Superior temporal gyrus (tissue), 1 donor: ENCODE results near the gene ZNRF4.
A peak's percentile ranks its signal among the peaks of the same experiment; 100 is the strongest.
"Not testable (repeated sequence)": the region's sequence is repeated elsewhere in the genome, so short reads cannot be mapped to it uniquely, and the experiment has no call there.

Source experiments
- DNase-seq: peaks from one replicate; pipeline ENCODE4 v3.0.0-alpha.2; 2016; ENCODE audit errors: extremely low spot score

ZNRF4 gene, protein sequence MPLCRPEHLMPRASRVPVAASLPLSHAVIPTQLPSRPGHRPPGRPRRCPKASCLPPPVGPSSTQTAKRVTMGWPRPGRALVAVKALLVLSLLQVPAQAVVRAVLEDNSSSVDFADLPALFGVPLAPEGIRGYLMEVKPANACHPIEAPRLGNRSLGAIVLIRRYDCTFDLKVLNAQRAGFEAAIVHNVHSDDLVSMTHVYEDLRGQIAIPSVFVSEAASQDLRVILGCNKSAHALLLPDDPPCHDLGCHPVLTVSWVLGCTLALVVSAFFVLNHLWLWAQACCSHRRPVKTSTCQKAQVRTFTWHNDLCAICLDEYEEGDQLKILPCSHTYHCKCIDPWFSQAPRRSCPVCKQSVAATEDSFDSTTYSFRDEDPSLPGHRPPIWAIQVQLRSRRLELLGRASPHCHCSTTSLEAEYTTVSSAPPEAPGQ

DNA sequence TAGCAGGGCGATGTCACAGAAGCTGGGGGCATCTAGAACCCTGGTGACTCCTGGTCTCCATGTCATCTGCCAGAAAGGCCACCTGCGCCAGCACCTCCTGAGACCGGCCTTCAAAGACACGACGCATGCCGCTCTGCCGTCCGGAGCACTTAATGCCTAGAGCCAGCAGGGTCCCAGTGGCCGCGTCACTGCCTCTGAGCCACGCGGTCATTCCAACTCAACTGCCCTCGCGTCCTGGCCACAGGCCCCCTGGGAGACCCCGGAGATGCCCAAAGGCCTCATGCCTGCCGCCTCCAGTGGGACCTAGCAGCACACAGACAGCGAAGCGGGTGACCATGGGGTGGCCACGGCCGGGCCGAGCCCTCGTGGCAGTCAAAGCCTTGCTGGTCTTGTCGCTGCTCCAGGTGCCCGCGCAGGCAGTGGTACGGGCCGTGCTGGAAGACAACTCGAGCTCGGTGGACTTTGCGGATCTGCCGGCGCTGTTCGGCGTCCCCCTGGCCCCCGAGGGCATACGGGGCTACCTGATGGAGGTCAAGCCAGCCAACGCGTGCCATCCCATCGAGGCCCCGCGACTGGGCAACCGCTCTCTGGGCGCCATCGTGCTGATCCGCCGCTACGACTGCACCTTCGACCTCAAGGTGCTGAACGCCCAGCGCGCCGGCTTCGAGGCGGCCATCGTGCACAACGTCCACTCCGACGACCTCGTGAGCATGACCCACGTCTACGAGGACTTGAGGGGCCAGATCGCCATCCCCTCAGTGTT is at the start of gene ZNRF4:
TSS of gene ZNRF4 (plus strand) at position 51 of the 763 bp plus-strand sequence. CDS start at position 126, 75 bp downstream.
- no peak for DNase-seq

DNA sequence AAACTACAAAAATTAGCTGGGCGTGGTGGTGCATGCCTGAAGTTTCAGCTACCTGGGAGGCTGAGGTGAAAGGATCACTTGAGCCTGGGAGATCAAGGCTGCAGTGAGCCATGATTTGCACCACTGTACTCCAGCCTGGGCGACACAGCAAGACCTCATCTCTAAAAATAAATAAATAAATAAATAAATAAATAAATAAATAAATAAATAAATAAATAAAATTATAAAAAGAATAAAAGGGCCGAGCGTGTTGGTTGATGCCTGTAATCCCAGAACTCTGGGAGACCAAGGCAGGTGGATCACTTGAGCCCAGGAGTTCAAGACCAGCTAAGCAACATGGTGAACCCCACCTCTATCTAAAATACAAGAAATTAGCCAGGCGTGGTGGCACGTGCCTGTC is 49.0 kb upstream of the ZNRF4 start:
- DNase-seq: not testable (repeated sequence)

DNA sequence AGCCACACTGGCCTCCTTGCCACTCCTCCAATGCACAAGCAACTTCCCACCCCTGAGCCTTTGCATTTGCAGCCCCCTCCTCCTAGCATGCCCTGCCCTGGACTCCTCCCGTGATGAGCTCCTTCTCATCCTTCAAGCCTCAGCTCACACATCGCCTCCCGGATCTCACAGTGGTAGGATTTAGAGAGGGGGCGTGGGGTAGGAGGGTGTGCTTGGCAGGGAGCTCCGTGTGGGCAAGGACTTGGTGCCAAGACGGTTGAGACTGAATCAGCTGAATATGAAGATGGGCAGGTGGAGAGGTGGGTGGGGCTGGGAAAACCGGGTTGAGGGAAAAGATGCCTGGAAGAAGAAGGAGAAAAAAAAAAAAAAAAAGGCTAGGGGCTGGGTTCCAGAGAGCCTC is 48.4 kb upstream of the ZNRF4 start:
- DNase-seq: peak; percentile 13

DNA sequence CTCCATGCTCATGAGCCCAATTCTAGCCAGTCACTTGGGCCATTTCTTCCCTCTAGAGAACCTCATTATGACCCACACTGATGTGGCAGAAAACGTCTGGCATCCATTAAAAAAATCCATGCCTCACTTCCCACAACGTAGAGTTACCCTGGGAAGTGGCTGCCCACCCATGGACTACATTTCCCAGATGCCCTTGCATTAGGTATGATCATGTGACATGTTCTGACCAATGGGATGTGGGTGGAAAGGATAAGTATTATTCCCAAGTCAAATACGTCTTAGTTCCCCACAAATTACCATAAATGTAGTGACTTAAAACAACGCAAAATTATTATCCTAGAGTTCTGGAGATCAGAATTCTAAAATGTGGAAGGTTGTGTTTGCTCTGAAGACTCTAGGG is 47.9 kb upstream of the ZNRF4 start:
- DNase-seq: peak; percentile 62

DNA sequence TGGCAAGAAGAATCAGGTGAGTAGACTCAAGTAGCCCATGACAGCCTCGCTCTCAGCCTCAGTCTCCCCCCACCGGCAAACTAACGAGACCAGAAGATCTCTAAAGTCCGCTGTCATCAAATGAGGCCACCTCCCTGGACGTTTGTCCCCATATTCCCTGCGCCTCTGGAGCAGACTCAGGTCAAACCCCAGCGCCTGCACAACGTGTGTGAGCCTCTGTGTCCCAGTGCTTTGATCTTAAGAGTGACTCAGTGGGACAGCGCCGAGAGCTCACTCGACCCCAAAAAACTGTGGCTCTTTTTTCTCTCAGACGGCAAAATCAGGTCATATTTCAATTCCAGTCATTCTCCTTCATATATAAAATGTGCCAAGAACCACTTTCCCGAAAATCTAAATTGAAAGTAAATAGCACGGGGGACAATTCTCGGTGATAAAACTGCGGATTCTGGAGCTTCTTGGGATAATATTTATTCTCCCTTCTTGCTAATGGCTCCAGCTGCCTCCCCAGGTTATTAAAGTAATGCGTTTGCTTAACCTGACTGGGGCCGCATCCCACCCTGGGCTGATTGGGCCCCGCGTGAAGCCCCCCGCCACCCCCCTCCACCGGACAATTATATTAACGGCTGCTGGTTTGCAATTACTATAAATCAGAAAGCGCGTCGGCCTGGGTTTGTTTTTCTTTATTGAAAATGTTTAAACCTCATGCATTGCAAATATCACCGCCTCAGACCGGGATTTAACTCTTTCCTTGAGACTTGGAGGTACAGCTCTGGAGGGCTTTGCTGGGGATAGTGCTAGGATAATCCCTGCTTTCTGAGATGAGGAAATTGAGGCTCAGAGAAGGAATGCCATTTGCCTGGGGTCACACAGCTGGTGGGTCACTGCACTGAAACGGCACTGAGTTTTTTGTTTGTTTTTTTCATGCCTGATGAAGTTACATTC is 37.5 kb upstream of the ZNRF4 start:
- DNase-seq: no peak

DNA sequence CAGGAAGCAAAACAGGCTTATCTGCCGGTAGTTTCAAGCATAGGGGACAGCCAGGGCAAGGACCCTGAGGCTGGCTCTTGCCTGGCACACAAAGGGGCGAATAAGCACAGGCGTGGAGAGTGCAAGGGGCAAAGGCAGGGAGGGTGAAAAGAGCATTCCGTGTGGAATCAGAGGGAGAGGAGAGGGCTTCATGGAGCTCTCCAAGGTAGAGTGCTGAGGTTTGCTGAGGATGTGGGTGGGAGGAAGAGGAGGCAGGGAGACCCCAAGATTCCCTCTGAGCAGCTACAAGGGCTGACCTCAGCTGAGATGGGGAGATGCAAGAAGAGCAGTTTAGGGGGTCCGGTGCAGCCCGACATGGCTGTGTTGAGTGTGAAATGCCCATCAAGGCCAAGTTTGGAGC is 36.5 kb upstream of the ZNRF4 start:
- DNase-seq: no peak

DNA sequence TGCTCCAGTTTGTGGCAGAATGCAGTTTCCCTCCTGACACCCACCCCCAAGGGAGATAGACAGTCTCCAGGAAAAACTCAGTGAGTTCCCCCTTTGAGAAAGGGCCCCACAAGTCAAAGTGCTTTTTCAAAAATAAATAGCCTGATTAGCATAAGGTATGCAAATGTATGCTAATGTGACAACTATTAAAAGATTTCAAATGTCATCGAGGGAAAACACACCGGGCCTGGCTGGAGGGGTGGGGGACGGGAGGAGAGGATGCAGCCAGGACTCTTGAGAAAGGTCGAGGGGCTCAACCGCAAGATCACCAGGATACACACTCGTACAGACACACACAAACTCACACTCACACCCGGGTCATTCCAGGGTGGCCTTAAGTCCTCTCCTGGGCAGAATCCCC is 34.3 kb upstream of the ZNRF4 start:
- DNase-seq: no peak

DNA sequence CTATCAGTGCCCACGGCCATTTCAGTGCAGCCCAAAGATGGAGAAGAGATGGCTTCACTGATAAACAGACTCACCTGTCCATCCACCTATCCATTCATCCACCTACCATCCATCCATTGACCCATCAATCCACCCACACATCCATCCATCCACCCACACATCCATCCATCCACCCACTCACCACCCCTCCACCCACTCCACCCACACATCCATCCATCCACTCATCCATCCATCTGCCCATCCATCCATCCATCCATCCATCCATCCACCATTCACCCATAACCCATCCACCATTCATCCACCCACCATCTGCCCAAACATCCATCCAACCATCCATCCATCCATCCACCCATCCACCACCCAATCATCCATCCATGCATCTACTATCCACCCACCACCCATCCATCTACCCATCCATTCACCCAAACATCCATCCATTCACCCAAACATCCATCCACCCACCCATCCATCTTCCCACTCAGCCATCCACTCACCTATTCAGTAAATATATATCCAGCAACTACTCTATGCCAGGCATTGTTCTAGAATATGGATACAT is 31.6 kb upstream of the ZNRF4 start:
- DNase-seq: no peak

DNA sequence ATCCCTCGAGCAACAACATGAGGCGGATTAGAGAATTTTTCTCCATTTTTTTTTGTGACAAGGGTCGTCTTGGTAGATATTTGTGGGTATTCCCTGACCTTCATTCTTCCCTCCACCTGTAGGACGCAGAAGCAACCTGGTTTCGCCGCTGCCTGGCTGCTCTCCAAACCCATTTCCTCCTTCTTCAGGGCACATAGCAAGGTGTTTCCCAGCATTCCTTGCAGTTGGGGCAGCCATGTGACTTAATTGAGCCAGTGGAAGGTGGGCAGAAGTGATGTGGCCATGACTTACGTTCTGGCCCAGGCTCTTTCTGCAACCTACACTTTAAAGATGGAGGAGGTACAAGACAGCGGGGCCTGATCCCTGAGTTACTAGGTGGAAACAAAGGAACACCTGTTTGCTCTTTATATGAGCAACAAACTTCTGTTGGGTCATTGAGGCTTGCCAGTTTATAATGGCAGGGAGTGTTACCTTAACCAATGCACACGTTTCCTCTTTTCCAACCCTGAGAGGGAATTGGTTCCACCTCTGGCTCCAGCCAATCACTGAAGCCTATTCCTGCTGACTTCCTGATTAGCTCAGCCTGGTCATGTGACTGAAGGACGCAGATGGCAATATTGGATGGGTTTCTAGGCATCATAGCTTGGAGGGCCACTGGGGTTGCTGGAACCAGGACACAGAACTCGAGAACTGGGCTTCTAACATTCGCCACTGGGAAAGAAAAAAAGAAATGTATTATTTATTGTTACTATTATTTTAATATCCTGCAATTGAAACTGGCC is 30.8 kb upstream of the ZNRF4 start:
- no peak for DNase-seq

DNA sequence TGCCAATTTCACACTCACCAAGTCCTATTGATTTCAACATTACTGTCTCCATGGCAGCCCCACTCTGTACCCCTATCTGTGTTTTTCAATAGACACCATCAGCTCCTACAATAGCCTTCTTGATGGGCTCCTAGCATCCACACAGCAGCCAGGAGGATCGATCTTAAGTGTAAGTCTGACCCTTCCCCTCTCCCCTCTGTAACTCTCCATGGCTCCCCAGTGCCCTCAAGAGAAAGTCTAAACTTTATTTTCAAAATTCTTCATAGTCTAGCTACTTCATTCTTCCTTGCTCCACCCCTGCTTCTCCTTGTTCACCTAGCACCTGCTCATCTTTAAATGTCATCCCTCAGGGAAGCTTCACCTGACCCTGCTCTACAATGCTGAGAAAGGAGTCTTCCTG is 30.0 kb upstream of the ZNRF4 start:
- DNase-seq: no peak

DNA sequence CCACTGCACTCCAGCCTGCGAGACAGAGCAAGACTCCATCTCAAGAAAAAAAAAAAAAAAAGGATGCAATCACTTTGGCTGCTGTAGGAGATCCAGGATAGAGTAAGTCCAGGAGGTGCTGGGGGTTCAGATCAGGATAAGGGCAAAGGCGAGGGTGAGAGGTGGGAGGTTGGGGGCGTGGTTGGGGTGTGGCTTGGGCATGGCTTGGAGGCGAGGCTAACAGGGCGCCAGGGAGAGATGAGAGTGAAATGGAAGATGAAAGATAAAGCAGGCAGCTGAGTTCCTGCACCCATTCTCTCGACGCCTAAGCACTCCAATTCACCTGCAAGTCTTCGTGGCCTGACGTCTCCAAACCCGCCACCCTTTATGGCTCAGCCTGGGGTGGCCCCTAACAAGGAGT is 25.0 kb upstream of the ZNRF4 start:
- DNase-seq: no peak

DNA sequence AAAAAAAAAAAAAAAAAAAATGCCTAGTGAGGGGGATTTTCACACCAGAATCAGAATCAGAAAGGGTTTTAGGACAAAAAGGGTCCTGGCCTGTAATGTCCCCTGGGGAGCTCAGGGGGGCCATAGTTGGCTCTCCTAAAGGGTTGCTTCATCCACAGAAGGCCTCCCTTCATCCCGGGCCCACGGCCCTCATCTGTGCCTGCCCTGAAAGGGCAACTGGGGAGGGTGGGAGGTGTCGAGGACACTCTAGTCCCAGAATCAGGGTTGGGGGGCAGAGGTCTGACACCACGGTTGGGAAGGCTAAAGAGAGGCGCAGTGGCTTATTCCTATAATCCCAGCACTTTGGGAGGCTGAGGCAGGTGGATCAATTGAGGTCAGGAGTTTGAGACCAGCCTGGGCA is 22.5 kb upstream of the ZNRF4 start:
- no peak for DNase-seq

DNA sequence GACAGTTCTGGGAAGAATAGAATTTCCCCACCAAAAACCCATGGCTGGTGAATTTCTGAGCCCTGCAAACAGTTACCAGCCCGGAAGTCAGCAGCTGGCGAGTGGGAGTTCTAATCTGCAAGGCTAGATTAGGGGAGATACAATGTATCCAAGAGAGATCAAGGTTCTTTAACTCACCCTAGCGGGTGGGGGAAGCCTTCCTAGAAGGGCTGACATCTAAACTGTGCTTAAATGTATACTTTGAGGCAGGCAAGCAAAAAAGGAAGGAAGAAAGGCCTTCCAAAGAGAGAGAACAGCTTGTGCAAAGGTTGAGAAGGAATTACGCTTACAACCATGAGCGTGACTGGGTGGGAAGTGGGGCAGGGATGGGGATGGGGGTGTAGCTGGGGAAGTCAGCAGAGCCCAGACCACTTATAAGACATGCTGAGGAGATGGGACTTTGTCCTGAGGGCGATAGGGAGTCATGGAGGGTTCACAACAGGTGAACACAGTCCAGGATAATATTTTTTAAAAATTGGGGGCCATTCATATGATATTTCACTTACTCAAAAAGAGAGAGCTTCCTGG is 20.8 kb upstream of the ZNRF4 start:
- no peak for DNase-seq

DNA sequence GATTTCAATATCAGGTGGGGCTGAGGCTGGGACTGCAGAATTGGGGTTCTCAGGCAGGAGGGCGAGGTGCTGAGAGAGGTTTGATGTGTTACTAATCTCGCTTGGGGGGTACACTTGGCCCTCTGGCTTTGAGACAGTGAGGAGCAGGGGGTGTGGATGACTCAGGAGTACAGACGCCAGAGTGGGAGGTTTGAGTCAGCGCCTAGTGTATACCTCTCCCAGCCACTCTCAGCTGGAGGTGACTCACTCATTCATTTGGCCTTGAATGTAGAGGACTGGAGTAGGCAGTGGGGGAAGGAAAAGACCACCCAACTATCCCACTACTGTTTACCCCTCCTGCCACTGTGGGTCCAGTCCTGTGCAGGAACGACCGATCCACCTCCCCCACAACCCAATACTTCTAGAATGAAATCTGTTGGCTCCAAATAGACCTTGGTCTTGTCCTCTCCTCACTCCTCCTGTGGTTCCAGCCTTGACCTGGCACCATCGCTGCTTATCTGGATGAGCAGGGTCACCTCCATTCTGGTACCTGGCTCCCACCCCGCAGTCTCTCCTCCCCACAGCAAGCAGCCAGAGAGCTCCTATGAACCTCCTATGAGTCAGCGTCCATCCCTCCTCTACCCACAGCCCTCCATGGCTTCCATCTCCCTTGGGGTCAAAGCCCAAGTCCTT is 20.1 kb upstream of the ZNRF4 start:
- peak; percentile 34 for DNase-seq

DNA sequence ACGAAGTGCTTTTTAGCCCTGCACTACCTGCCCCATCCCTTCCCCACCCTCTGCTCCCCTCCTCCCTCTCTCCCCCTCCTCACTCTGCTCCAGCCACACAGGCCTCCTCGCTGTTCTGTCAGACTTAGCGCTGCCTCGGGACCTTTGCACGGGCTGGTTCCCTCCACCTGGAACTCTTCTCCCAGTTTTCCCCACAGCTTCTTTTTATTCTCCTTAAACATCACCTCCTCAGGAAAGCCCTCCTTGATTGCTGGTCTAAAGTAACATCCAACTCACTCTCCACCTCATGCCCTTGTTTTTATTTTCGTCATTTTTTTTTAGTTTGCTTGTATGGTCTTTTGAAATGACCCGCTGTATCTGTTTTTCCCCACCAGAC is 19.6 kb upstream of the ZNRF4 start:
- no peak for DNase-seq

DNA sequence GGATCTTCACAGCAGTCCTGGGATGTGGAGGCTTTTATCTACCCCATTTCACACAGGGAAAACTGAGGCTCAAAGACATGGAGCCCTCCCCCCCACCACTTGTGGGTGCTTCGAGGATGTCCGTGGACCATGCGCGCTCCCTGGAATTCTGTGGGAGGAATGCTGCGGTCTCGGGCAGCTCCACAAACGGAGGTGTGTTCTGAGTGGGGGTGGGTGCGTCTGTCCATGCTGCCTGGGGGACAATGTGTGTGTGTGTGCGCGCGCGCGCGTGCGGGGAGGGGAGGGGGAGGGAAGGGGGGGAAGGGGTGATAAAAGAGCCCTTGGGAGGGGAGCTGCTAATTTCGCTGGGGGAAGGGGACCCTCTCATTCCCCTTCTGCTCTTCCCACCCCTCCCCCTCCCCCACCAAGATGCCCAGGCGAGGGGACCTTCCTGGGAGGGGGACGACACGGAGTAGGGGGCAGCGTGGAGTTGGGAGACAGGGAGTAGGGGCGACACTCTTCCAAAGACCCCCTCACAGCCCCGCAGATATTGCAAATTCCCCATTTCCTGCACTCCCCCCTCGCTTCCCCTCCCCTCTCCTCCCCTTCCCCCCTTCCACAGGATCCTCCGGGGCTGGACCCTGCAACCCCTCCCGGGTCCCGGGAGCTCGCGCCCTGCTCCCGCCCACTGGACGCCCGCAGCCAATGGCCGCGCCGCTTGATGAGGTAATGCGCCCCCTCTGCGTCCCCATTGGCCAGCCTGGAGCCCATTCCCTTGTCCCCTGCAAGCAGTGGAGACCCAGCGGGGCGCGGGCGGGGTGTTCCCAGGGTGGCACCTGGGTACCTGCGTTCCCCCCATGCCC is 18.9 kb upstream of the ZNRF4 start:
- peak; percentile 55 for DNase-seq

DNA sequence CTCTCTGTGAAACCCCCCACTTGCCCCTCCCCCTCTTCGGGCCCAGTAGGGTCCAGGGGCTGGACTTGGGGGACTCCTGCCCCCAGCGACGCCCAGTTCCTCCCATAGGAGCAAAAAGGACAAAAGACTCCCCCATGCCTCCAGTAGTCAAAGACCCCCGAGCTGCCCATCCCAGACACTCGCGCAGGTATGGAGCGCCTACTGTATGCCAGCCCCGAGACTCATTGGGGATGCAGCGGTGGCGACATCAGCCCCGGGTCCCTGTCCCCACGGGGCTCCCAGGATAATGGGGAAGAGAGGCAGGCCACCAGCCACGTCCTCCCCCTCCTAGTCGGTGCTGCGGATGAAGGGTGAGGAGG is 18.3 kb upstream of the ZNRF4 start:
- no peak for DNase-seq

DNA sequence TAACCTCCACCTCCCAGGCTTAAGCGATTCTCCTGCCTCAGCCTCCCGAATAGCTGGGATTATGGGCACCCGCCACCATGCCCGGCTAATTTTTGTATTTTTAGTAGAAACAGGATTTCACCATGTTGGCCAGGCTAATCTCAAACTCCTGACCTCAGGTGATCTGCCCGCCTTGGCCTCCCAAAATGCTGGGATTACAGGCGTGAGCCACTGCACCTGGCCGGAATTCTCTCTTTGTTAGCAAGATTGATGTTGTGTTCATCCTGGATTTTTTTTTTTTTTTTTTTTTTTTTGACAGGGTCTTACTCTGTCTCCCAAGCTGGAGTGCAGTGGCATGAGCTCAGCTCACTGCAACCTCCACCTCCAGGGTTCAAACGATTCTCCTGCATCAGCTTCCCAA is 16.5 kb upstream of the ZNRF4 start:
- not testable (repeated sequence) for DNase-seq

DNA sequence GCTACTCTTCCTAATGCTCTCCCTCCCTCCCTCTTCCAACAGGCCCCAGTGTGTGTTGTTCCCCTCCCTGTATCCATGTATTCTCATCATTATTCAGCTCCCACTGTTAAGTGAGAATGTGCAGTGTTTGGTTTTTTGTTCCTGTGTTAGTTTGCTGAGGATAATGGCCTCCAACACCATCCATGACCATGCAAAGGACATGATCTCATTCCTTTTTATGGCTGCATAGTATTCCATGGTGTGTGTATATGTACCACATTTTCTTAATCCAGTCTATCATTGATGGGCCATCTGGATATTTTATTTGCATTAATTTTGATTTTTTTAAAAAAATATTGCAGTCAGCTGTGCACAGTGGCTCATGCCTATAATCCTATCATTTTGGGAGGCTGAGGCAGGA is 15.8 kb upstream of the ZNRF4 start:
- no peak for DNase-seq
